Fibroblast of pulmonary artery (primary cell): ENCODE measurements around the gene DUSP2.

ENCODE experiments used
- DNase-seq: peaks from one replicate; pipeline ENCODE4 v3.0.0-alpha.2; 2010; ENCODE audit warnings: low read depth
- H3K4me3 ChIP-seq: replicated peaks from 2 replicates; pipeline ENCODE4 v1.5.1; 2011; ENCODE audit warnings: low read depth, mild to moderate bottlenecking, control low read depth, low read length, moderate library complexity
- TF ChIP-seq, protein P1 (sequence below): IDR thresholded peaks from 2 replicates; pipeline ENCODE4 v1.5.1; 2011; ENCODE audit warnings: mild to moderate bottlenecking, control low read depth, low read length, inconsistent platforms; ENCODE audit errors: missing control alignments

DUSP2 gene

DNA sequence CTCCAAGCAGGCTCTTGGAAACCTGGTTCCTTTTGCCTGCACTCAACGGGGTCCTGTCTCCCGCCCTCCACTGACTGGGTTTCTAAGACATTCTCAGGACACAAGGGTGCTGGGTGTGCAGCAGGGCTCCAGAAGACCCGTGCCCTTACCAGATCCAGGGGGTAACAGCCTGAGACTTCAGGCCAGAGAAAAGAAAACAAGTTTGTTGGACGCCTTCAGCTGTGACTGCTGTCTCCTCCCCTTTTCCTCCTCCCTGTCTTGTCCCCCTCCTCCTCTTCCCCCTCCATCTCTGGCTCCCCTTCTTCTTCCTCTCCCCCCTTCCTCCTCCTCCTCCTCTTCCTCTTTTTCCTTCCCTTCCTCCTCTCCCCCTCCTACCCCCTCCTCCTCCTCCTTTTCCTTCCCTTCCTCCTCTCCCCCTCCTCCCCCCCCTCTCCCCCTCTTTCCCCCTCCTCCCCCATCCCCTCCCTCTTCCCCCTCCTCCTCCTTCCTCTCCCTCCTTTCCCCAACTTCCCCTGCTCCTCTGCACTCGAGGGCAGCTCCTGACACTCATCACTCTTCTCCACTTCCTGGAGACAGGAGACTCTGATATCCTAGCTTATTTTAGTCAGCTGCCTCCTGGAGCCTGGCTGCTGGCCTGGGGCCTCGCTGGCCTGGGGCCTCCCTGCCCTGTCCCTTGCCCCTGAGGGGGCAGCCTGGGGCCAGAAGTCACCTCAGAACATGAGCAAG lies 41.3 kb downstream of the DUSP2 start:
- TF ChIP-seq, protein P1, sequence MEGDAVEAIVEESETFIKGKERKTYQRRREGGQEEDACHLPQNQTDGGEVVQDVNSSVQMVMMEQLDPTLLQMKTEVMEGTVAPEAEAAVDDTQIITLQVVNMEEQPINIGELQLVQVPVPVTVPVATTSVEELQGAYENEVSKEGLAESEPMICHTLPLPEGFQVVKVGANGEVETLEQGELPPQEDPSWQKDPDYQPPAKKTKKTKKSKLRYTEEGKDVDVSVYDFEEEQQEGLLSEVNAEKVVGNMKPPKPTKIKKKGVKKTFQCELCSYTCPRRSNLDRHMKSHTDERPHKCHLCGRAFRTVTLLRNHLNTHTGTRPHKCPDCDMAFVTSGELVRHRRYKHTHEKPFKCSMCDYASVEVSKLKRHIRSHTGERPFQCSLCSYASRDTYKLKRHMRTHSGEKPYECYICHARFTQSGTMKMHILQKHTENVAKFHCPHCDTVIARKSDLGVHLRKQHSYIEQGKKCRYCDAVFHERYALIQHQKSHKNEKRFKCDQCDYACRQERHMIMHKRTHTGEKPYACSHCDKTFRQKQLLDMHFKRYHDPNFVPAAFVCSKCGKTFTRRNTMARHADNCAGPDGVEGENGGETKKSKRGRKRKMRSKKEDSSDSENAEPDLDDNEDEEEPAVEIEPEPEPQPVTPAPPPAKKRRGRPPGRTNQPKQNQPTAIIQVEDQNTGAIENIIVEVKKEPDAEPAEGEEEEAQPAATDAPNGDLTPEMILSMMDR, result no peak
- DNase-seq, result no peak
- H3K4me3 ChIP-seq, result no peak overlapping the region

DNA sequence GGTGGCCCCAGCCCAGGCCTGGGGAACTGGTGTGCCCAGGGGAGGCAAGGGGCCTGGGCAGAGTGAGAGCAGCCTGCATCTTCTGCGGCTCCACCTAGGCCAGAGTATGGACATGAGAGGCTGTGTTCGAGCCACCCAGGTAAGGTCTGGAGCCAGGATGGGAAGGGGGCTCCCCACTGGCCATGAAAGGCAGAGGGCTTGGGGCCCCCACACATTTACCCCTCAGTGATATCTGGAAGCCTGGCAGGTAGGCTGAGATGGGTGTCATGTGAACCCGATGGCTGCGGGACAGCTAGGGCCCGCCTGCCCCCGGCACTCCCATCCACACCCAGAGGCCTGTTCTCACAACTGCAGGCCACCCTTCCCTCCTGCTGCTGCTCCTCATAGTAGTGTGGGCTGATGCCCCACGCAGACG lies 42.0 kb downstream of the DUSP2 start:
- TF ChIP-seq, protein P1, result no peak
- no peak for DNase-seq
- H3K4me3 ChIP-seq, result no peak overlapping the region

DNA sequence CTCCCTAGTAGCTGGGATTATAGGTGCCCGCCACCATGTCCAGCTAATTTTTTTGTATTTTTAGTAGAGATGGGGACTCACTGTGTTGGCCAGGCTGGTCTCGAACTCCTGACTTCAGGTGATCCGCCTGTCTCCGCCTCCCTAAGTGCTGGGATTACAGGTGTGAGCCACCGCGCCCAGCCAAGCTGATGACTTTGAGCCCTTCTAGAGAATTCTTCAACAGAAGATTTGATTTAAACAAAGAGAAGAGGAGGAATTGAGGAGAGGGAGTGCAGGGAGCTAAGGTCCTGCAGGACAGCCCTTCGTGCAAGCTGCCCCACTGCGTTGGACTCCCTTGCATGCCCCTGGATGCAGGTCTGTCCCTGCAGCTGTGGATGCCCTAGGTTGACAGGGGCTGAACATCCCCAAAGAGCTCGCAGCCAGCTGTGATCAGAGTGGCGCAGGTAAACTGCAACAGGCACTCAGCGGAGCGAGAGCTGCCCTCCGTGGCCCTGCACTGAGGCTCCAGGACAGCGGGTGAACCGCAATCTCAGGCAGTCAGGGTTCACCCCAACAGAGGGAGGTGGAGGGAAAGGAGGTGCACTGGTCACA lies 42.5 kb downstream of the DUSP2 start:
- no peak for DNase-seq
- TF ChIP-seq, protein P1, result no peak
- H3K4me3 ChIP-seq, result no peak overlapping the region

DNA sequence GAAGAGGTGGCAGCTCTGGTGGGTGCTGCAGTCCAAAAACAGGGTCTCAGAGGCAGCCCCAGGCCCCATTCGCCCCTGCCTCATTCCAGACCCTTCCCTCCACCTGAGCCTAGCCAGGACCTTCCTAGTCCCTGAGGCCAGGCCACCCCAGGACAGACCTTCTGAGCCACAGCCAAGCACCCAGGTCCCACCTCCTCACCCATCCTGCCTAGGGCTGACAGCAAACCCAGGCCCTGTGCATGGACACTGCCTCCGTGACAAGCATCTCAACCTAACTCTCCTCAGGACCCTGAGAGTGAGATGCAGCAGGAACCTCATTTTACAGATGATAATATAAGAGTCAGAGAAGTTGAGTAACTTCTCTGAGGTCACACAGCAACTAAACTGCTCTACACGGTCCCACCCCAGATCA lies 44.3 kb downstream of the DUSP2 start:
- H3K4me3 ChIP-seq, result no peak overlapping the region
- DNase-seq, result no peak

DNA sequence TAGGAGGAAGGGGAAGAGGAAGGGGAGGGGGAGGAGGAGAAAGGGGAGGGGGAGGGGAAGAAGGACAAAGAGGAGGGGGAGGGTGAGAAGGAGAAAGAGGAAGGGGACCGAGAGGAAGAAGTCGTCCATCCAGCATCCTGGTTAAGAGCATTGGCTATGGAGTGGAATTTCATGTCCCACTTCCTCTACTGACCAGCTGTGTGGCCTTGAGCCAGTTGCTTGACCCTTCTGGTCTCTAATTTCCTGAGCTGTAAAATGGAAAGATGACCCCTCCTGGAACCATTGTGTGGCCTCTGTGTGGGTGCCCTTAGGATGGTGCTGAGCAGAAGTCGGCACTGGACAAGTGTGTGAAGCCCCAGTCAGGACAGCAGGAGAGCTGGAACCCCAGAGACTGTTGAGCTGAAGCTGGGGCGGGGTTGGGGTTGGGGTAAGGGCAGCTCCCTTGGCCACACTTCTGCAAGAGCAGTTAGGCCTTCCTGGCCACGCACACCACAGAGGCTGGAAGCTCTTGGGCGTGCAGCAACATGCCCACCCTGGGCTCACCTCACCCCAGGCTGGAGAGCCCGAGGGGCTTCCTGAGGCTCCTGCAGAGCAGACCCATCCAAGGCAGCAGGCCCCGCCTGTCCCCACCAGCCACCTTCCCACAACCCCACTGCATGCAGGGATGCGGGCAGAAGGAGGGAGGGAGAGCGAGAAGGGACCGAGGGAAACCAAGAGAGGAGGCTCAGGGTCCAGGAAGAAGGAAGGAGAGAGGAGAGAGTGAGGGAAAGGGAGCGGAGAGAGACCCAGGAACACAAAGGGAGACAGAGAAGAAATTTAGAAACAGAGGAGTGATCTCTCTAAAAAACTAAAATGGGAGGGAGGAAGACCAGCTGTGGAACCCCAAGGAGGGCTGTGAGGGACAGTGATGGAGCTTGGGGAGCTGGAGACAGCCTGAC lies 45.1 kb downstream of the DUSP2 start:
- TF ChIP-seq, protein P1, result no peak

More for the DNA sequence above, 44.3 kb downstream of the DUSP2 start:
- TF ChIP-seq, protein P1, result no peak

DNA sequence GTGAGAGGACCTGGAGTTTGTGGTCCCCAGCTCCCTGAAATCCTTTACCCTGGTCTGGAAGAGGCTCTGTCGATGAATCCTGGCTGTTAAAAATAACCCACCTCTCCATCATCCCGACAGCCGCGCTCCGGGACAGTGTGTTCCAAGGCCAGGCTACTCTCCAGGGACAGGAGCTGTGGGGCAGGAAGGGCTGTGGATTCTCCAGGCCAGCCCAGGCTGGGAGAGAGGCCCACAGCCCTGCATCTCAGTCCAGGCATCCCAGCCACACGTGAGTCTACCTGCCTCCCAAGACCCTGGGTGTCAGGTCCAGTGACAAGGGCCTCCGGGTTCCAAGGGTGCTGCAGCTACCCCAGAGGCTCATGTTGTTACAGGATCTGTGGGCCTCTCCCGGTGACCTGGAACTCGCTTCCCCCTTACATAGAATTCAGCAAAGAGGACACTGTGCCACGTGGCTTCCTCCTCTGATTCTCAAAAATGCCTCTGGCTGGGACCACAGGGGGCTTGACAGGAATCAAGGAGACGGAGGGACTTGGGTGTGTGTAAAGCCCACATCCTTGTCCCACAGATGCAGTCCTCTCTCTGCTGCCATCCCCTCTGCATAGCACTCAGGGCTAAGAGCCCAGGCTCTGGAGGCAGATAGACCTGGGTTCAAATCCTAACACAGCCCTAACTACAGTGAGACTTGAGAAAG lies 46.2 kb downstream of the DUSP2 start:
- TF ChIP-seq, protein P1, result no peak
- no peak for DNase-seq
- no peak overlapping the region for H3K4me3 ChIP-seq

More for the DNA sequence above, 45.1 kb downstream of the DUSP2 start:
- H3K4me3 ChIP-seq, result no peak overlapping the region
- no peak for DNase-seq
